ENCODE data around the gene UBR4. TPM values are rescaled to one million over a fixed set of nuclear protein-coding genes. Genes with fewer than 3 reads are reported as not detected.

The UBR4 gene
- total and polyA plus RNA-seq, 12 donors = 82.3 to 278 (median 119) TPM

- no peaks in the 10 kb centered on the region for H3K36me3 ChIP-seq (replicated peaks in 1 of 2)
- DNase-seq = no peak
- H3K27me3 ChIP-seq = no peaks in the 10 kb centered on the region
- TF ChIP-seq POLR2A (IDR thresholded peaks at IDR 0.05) (no peak), CTCF (IDR thresholded peaks at IDR 0.05) (no peak)
- H3K4me3 ChIP-seq = no peak overlapping the region
- H3K27ac ChIP-seq = no peak overlapping the region
- H3K9me3 ChIP-seq (replicated peaks in 1 of 3) = no peaks in the 10 kb centered on the region
- intact Hi-C loops (cut with DNase I) = no loop called here
- H3K4me1 ChIP-seq (replicated peaks in 1 of 2) = peaks cover 0 to 5% of the 10 kb centered on the region in 2 donors
- 90 to 100% (median 93%) methylated on average over 4 to 16 of the region's 16 CpGs for WGBS, 4 donors
Observed at GRCh38 chr1:19064906-19065450, 145.1 kb downstream of the UBR4 start.

- Histone ChIP-seq H3K36me3 (replicated peaks in 1 of 2) (no peaks in the 10 kb centered on the region), H3K4me1 (replicated peaks in 1 of 2) (peaks cover 0 to 5% of the 10 kb centered on the region in 2 donors), H3K27me3 (no peaks in the 10 kb centered on the region), H3K9me3 (replicated peaks in 1 of 3) (no peaks in the 10 kb centered on the region), H3K27ac (no peak overlapping the region), H3K4me3 (no peak overlapping the region)
- WGBS, 4 donors = 85 to 100% (median 93%) methylated on average over 3 to 12 of the region's 12 CpGs
- DNase-seq = no peak
- intact Hi-C loops (cut with DNase I) = no loop called here
- TF ChIP-seq CTCF (IDR thresholded peaks at IDR 0.05) (no peak), POLR2A (IDR thresholded peaks at IDR 0.05) (no peak)
Observed at GRCh38 chr1:19063122-19063521, 146.9 kb downstream of the UBR4 start.

- no peak overlapping the region for H3K4me3 ChIP-seq
- TF ChIP-seq POLR2A (IDR thresholded peaks at IDR 0.05) (no peak), CTCF (IDR thresholded peaks at IDR 0.05) (no peak)
- WGBS, 4 donors = 83 to 88% (median 86%) methylated on average over 7 to 8 of the region's 8 CpGs
- no peaks in the 10 kb centered on the region for H3K9me3 ChIP-seq (replicated peaks in 1 of 3)
- intact Hi-C loops (cut with DNase I) = no loop called here
- no peak for DNase-seq
- H3K4me1 ChIP-seq (replicated peaks in 1 of 2) = no peaks in the 10 kb centered on the region
- H3K27ac ChIP-seq = no peak overlapping the region
- H3K36me3 ChIP-seq (replicated peaks in 1 of 2) = no peaks in the 10 kb centered on the region
- no peaks in the 10 kb centered on the region for H3K27me3 ChIP-seq
Observed at GRCh38 chr1:19062258-19063029, 147.6 kb downstream of the UBR4 start.

GRCh38 chr1:19061798-19062197 lies 148.3 kb downstream of the UBR4 start:
- no peak overlapping the region for H3K27ac ChIP-seq
- H3K4me3 ChIP-seq = no peak overlapping the region
- no peak for DNase-seq
- intact Hi-C loops (cut with DNase I) = no loop called here
- H3K4me1 ChIP-seq (replicated peaks in 1 of 2) = no peaks in the 10 kb centered on the region
- no peaks in the 10 kb centered on the region for H3K9me3 ChIP-seq (replicated peaks in 1 of 3)
- no peaks in the 10 kb centered on the region for H3K27me3 ChIP-seq
- TF ChIP-seq CTCF (IDR thresholded peaks at IDR 0.05) = no peak
- TF ChIP-seq POLR2A (IDR thresholded peaks at IDR 0.05) = no peak
- no peaks in the 10 kb centered on the region for H3K36me3 ChIP-seq (replicated peaks in 1 of 2)
- 79 to 97% (median 84%) methylated on average over 1 to 2 of the region's 2 CpGs for WGBS, 4 donors
